ENCODE data around the gene LRRC8D.

- TF ChIP-seq FOXP2 (optimal IDR thresholded peaks at IDR 0.05; ENCODE audit: control extremely low read depth, extremely low read length, insufficient read depth) (no peak), POLR2AphosphoS5 (IDR thresholded peaks at IDR 0.05; ENCODE audit: borderline replicate concordance, low read depth, low read length) (no peak)
Observed at GRCh38 chr1:89822999-89823628, 2.3 kb downstream of the LRRC8D start.
